ENCODE data around the gene RAB11FIP4.

Gene RAB11FIP4

GRCh38 chr17:31549525-31550388 is 158.3 kb downstream of the RAB11FIP4 start (continued):
- no peak for TF ChIP-seq ZNF140 (tag by site-specific recombination; IDR thresholded peaks at IDR 0.05)
- TF ChIP-seq ZNF549 (tag by site-specific recombination; IDR thresholded peaks at IDR 0.05), result no peak
- 0 out of 2 replicates have a peak, but pooled peaks have one; percentile 35 for TF ChIP-seq ZBTB1 (tag by site-specific recombination; IDR thresholded peaks at IDR 0.05)
- TF ChIP-seq ZXDB (tag by site-specific recombination; IDR thresholded peaks at IDR 0.05), result peak; percentile 57
- peak; percentile 92 for TF ChIP-seq ZNF501 (tag by site-specific recombination; IDR thresholded peaks at IDR 0.05)
- TF ChIP-seq ZNF202 (tag by site-specific recombination; IDR thresholded peaks at IDR 0.05; ENCODE audit: borderline replicate concordance), result no peak
- TF ChIP-seq ZNF473 (tag by site-specific recombination; IDR thresholded peaks at IDR 0.05), result no peak
- no peak for TF ChIP-seq ZNF555 (tag by site-specific recombination; conservative IDR thresholded peaks at IDR 0.05)
- TF ChIP-seq ZNF654 (tag by site-specific recombination; IDR thresholded peaks at IDR 0.05; ENCODE audit: low read depth), result no peak
- peak; percentile 66 for TF ChIP-seq ZIC2 (tag by site-specific recombination; IDR thresholded peaks at IDR 0.05)
- peak; percentile 99 for TF ChIP-seq KLF16 (tag by site-specific recombination; IDR thresholded peaks at IDR 0.05)
- TF ChIP-seq ZNF155 (tag by site-specific recombination; IDR thresholded peaks at IDR 0.05), result no peak
- peak; percentile 77; the same call in 1 of the 2 replicates for TF ChIP-seq KLF7 (tag by site-specific recombination; IDR thresholded peaks at IDR 0.05; ENCODE audit: borderline replicate concordance)
- TF ChIP-seq ZNF658 (tag by site-specific recombination; IDR thresholded peaks at IDR 0.05), result no peak
- TF ChIP-seq ZBTB8A (tag by site-specific recombination; IDR thresholded peaks at IDR 0.05), result peak; percentile 97
- peak; percentile 39 for TF ChIP-seq ZNF600 (tag by site-specific recombination; IDR thresholded peaks at IDR 0.05)
- peak; percentile 98 for TF ChIP-seq KLF9 (tag by site-specific recombination; IDR thresholded peaks at IDR 0.05; ENCODE audit: low read depth)
- peak; percentile 72 for TF ChIP-seq ZNF639 (tag by site-specific recombination; IDR thresholded peaks at IDR 0.05)
- 0 out of 2 replicates have a peak, but pooled peaks have one; percentile 30 for TF ChIP-seq ZNF596 (tag by site-specific recombination; IDR thresholded peaks at IDR 0.05)
- TF ChIP-seq ZFHX2 (tag by site-specific recombination; conservative IDR thresholded peaks at IDR 0.05), result peak; percentile 91
- TF ChIP-seq, protein P1, sequence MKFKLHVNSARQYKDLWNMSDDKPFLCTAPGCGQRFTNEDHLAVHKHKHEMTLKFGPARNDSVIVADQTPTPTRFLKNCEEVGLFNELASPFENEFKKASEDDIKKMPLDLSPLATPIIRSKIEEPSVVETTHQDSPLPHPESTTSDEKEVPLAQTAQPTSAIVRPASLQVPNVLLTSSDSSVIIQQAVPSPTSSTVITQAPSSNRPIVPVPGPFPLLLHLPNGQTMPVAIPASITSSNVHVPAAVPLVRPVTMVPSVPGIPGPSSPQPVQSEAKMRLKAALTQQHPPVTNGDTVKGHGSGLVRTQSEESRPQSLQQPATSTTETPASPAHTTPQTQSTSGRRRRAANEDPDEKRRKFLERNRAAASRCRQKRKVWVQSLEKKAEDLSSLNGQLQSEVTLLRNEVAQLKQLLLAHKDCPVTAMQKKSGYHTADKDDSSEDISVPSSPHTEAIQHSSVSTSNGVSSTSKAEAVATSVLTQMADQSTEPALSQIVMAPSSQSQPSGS (tag by site-specific recombination; IDR thresholded peaks at IDR 0.05; ENCODE audit: low read depth), result no peak
- peak; percentile 86 for TF ChIP-seq SP2 (tag by site-specific recombination; IDR thresholded peaks at IDR 0.05)
- TF ChIP-seq RBAK (tag by site-specific recombination; IDR thresholded peaks at IDR 0.05), result no peak
- TF ChIP-seq, protein P2, sequence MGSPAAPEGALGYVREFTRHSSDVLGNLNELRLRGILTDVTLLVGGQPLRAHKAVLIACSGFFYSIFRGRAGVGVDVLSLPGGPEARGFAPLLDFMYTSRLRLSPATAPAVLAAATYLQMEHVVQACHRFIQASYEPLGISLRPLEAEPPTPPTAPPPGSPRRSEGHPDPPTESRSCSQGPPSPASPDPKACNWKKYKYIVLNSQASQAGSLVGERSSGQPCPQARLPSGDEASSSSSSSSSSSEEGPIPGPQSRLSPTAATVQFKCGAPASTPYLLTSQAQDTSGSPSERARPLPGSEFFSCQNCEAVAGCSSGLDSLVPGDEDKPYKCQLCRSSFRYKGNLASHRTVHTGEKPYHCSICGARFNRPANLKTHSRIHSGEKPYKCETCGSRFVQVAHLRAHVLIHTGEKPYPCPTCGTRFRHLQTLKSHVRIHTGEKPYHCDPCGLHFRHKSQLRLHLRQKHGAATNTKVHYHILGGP (tag by site-specific recombination; IDR thresholded peaks at IDR 0.05), result no peak
- TF ChIP-seq, protein P3, sequence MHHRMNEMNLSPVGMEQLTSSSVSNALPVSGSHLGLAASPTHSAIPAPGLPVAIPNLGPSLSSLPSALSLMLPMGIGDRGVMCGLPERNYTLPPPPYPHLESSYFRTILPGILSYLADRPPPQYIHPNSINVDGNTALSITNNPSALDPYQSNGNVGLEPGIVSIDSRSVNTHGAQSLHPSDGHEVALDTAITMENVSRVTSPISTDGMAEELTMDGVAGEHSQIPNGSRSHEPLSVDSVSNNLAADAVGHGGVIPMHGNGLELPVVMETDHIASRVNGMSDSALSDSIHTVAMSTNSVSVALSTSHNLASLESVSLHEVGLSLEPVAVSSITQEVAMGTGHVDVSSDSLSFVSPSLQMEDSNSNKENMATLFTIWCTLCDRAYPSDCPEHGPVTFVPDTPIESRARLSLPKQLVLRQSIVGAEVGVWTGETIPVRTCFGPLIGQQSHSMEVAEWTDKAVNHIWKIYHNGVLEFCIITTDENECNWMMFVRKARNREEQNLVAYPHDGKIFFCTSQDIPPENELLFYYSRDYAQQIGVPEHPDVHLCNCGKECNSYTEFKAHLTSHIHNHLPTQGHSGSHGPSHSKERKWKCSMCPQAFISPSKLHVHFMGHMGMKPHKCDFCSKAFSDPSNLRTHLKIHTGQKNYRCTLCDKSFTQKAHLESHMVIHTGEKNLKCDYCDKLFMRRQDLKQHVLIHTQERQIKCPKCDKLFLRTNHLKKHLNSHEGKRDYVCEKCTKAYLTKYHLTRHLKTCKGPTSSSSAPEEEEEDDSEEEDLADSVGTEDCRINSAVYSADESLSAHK (tag by site-specific recombination; IDR thresholded peaks at IDR 0.05), result no peak
- peak; percentile 91 for TF ChIP-seq ZSCAN18 (tag by site-specific recombination; IDR thresholded peaks at IDR 0.05)
- TF ChIP-seq ZNF621 (tag by site-specific recombination; IDR thresholded peaks at IDR 0.05), result no peak
- TF ChIP-seq SP3 (tag by site-specific recombination; IDR thresholded peaks at IDR 0.05), result peak; percentile 84
- TF ChIP-seq, protein P4, sequence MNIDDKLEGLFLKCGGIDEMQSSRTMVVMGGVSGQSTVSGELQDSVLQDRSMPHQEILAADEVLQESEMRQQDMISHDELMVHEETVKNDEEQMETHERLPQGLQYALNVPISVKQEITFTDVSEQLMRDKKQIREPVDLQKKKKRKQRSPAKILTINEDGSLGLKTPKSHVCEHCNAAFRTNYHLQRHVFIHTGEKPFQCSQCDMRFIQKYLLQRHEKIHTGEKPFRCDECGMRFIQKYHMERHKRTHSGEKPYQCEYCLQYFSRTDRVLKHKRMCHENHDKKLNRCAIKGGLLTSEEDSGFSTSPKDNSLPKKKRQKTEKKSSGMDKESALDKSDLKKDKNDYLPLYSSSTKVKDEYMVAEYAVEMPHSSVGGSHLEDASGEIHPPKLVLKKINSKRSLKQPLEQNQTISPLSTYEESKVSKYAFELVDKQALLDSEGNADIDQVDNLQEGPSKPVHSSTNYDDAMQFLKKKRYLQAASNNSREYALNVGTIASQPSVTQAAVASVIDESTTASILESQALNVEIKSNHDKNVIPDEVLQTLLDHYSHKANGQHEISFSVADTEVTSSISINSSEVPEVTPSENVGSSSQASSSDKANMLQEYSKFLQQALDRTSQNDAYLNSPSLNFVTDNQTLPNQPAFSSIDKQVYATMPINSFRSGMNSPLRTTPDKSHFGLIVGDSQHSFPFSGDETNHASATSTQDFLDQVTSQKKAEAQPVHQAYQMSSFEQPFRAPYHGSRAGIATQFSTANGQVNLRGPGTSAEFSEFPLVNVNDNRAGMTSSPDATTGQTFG (tag by site-specific recombination; IDR thresholded peaks at IDR 0.05; ENCODE audit: borderline replicate concordance), result peak; percentile 87; the same call in 1 of the 2 replicates
- no peak for TF ChIP-seq KLF1 (tag by site-specific recombination; IDR thresholded peaks at IDR 0.05)

Measured in HEK293 (cell line).